Astrocyte of the hippocampus (primary cell): Measurements from ENCODE around the gene CNTNAP4.

ENCODE experiments used
- DNase-seq: peaks from one replicate; pipeline ENCODE4 v3.0.0; 2011; ENCODE audit warnings: low read depth, low spot score

Gene CNTNAP4

DNA sequence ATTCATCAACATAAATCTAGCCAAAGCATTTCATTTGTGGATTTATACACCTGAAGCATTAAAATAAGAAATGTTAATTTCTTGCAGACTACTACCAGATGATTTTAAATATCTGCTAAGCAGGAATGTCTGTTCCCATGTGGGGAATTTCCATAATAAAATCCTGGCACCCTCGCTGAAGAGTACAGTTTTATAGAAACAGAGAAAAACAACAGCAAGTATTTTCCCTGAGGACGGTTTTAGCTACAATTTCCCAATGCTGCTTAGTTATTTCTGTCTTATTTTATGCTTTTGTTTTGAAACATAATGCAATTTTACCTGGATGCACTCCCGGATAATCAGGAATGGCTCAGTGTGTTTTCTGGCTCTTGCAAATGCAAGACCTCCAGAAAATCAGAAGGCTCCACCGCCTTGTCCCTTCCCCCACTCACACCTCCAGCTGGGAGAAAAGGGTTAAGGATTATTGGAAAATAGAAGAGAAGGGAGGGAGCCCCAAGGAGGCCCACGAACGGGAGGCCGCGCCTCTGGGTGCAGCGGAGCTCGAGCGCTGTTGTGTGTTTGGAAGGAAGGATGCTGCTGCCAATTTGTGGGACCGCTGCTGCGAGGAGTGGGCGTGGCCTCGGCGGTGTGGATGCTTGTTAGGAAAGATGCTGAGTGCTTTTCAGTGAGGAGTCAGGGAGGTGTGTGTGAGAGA is at the start of gene CNTNAP4:
Gene CNTNAP4, plus strand, starts transcription at position 657 of the 694 bp plus-strand sequence. CDS start 262 bp downstream, outside the sequence.
- peak; percentile 19 for DNase-seq

DNA sequence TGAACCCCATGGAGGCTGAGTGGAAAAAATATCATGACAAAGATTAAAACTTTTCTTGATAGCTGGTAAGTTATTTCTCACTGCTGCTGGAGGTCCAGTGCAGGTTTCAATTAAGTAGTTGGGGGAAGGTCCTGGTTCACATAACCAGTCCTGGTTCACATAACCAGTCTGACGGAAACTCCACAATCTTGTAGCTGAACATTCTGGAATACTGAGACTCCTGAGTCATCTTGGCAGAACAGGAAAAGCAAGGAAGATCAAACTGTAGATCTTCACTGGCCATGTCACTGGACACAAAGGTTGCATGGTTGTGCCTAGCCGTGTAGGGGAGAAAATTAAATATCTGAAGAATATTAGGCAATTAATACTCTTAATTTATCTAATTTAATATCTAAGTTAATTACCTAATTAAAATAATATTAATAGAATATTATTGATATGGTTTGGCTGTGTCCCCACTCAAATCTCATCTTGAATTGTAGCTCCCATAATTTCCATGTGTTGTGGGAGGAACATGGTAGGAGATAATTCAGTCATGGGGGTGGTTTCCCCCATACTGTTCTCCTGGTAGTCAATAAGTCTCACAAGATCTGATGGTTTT is 48.6 kb upstream of the CNTNAP4 start:
- no peak for DNase-seq

DNA sequence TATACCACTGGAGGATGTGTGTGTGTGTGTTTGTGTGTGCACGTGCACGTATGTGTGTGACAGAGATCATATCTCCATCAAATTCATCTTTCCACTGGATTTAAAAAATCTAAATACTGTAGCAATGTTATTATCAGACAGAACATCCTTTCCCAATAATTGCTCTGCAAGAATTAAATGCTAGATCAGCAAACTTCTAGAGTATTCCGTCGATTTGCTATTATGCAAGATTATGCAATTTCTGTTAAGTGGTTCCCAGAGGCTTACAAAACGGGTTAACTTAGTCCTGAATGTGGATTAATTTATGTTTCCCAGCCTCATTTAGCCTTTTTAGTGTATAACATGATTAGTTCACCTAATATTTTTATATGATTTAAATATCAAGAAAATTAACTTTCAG is 44.5 kb upstream of the CNTNAP4 start:
- no peak for DNase-seq

DNA sequence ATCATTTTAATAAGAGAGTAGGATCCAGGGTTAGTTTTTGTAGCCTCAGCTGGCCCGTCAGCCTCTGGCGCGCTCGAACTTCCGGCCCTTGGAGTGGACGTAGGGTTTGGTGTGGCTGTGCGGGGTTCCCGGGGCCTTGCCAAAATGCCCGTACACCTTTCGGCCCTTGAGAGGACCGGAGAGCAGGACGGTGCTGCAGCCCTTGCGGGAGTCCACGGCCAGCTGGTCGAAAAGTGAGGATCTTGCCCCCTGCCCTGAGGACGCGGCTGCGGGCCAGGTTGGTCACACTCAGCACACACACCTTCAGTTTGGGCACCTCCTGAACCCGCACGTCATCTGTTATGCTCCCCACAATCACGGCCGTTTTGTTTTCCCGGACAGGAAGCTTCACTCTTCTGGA is 42.2 kb upstream of the CNTNAP4 start:
- no peak for DNase-seq

GRCh38 chr16:76235426-76235825 is 41.8 kb upstream of the CNTNAP4 start:
- DNase-seq = no peak

- DNase-seq = no peak
Observed at GRCh38 chr16:76237471-76237870, 39.7 kb upstream of the CNTNAP4 start.

DNA sequence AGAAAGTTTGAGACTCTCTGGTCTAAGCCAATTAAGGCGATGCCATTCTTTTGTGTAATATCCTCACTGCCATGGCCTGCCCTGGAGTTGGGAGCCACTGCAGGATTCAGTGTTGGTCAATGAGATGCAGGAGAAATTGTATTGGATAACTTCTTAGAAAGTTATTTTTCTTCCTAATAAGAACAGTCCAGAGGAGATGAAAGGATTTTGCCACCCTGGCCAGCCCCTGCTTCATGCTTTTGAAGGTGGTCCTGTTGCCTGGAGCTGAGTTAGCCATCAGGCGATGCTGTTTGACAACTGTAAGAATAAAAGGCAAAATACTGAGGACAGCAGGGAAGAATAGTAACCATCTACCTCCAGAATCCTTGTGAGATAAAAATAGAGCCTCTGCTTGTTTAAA is 35.4 kb upstream of the CNTNAP4 start:
- DNase-seq = no peak

DNA sequence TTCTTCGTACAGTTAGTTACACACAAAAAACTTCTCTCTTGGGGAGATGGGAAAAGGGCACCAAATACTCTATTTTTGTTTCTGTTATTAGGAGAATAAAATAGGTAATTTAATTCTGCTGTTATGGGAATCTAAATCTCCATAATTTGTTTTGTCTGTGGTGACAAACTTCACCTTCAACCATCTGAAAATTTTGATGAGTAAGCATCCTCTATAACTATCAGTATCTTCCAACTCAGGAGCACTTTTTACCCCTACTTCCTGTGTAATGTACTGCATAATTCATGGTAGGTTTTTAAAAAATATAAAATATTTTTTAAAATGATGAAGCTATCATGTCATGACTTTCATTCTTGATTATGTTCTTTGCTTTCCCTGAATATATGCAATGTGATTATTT is 33.6 kb upstream of the CNTNAP4 start:
- no peak for DNase-seq

DNA sequence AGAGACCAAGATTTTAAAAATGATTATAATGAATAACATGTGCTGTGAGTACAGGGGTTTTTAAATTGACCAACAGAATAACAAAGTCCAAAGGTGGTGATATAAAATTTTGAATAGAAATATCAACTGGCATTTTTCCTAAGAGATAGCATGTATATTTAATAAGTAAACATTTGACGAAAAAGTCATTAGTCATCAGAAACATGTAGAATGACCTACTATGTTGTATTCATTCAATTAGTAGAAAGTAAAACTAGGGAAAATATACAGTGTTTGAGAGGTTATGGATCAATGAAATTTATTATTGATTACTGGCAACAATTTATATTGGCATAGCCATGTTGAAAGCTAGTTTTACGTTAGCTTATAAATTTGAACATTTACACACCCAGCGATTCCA is 30.6 kb upstream of the CNTNAP4 start:
- no peak for DNase-seq

- peak; percentile 28 for DNase-seq
Observed at GRCh38 chr16:76265434-76266045, 11.7 kb upstream of the CNTNAP4 start.

GRCh38 chr16:76268824-76269223 is 8.4 kb upstream of the CNTNAP4 start:
- peak; percentile 30 for DNase-seq

GRCh38 chr16:76277460-76278030 is 344 bp downstream of the CNTNAP4 start:
- DNase-seq = no peak

- no peak for DNase-seq
Observed at GRCh38 chr16:76278086-76278485, 885 bp downstream of the CNTNAP4 start.

DNA sequence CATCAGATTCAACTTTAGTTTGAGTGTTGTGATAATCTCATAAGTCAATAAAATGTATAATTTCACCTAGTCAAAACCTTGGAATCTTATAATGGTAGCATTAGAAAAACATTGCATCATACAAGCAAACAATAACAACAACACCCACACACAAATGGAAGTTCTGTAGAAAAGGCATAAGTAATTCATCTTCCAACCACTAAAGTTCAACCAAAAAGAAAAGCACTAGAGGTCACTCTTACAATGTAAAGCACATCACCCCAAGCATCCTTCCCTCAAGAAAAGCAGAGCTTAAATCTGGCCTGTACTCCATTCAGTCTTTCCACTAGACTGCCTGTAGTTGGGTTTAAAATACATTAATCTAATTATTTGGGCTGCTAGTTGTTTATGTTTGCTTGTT is 1.8 kb downstream of the CNTNAP4 start:
- DNase-seq = peak; percentile 16

DNA sequence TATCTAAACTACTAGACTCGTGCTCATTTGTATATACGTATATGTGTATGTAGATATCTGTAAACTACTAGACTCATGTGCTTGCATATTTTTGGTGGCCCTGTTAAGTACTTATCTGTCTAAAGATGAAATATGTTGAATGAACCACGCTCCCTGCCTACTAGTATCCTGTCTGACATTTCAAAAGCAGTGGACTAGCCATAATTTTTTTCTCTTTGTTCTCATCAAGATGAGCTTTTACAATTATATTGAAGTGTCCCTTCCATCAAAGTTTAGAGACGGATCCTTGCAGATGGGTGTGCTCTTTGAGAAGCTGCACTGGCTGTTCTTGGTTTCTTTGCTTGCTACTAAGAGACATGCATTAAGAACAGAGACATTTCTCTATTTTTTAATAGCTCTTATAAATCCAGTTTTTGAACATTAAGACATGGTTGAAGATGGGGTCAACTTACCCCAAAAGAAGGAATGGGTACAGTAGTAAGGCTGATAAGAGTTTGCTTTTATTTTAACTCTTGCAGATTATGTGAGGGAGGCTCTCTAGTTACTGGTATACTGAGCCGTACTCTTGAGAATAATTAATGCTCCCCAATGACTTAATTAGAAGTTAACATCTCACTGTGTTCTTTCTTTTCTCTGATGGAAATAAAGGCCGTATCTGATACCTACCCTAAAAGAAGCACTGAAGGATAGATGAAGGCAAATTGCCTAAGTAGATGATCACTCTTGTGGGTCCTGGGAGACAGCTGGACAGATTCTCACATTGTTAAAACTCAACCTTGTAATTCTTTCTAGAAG is 3.4 kb downstream of the CNTNAP4 start:
- no peak for DNase-seq

GRCh38 chr16:76287466-76287865 is 10.3 kb downstream of the CNTNAP4 start:
- DNase-seq = no peak

DNA sequence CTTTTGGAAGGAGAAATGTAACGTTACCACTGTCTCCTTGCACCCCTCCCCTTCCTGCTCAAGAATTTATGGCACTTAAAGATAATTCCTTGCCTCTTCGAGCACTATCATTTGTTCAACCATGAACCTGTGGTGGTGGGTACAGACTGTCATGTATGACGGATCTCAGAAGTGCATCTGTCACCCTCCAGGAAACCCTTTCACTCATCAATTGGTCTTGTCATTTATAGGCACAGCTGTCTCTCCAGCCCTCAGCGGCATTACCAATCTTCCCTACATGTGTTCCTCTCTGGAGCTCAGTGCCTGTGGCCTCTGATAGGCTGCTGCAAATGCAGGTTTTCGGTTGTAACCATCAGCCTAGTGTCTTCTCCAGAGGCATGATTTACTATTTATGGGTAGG is 15.0 kb downstream of the CNTNAP4 start:
- DNase-seq = no peak

DNA sequence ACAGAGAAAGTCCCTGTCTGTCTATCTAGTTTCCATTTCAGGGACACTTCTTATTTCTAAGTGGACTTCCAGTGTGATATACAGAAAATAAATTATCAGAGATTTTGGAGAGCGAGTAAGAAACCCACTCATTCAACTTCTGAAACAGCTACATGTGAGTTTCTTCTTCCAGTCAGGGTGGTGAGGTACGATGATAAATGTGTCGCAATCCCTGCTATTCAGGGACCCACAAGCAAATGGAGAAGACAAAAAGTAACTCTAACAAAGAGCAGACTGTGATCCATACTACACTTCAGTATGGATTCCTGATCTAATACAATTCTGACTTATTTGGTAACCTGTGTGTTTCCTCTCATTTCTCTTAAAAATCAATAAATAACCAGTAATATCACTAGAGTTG is 16.8 kb downstream of the CNTNAP4 start:
- DNase-seq = no peak

DNA sequence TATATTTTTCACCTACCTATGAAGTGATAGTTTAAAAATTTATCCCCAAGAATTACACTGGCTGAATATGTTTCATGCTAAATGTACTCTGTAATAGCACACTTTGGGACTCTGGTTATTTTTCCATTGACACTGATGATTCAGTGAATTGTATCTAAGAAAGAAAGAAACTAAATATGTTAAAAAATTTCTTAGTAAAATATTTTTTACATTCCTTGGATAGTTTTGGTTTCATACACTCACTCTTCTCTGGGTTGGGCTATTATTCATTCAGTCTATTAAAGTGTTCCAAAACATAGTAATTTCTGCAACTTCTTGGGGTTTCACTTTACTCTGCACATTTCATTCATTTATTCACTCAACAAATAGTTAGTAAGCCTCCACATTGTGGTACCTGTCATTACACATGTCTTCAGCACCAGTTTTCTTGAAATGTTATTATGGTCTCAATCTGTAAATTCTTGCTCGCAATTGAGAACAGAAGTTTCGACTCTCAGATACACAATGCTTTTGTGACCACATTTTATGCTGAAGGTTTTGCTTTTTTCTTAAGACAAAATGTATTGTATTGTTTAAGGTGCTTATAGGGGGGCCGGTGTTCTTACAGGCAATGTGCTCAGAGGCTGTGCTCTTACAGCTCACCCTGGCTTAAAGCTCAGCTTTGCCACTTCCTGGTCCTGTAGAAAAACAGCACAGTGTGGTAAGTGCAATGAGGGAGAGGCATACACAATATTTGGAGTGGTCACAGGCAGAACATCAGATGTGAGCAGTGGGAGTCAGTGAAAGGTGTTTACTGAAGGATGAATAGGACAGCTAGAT is 17.4 kb downstream of the CNTNAP4 start:
- peak; percentile 12 for DNase-seq

DNA sequence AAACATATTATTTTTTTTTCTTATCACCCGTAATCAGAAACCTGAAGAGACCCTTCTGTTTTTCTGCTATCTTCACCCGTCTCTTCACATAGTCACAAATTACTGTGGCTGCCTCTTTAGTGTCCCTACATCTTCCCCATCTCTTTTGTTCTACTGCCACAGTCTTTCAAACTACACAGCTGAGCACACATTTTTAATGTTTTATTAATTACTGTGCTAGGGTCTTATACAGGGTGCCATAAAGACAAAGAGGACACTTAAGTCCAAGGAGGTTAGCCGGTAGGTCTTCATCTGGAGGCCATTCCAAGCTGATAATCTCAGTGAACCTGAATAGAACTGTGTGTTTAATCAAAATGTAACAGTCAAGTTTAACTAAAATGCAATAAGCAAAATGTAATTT is 20.7 kb downstream of the CNTNAP4 start:
- no peak for DNase-seq
